A549 (cell line): ENCODE results near the gene FAM180A. TPM values are rescaled to one million over a fixed set of nuclear protein-coding genes. Genes with fewer than 3 reads are reported as not detected.
A peak's percentile ranks its signal among the peaks of the same experiment; 100 is the strongest.

Experiments
- ATAC-seq, 2 experiments: fragments of 200-7000 bp in 1 of 2; fragments of >200 bp in 1 of 2; cut with Nextera tagmentation in 1 of 2; cut with Tn5 transposase in 1 of 2; 3 replicates each; pipeline versions ENCODE4 v1.8.0 to v1.9.1; 2018 to 2020; ENCODE audit warnings: mild to moderate bottlenecking in 1 of 2, moderate library complexity in 1 of 2
- CTCF ChIA-PET: fragments of 300-600 bp; sonication (Branson Sonifier 250); formaldehyde crosslinking; extraction: SDS; loops from one replicate; lab custom pipeline; 2021; ENCODE audit warnings: antibody characterized with exemption, inconsistent platforms; lab: Yijun Ruan, JAX
- POLR2A ChIA-PET: fragments of 350-600 bp; formaldehyde crosslinking; extraction: SDS; loops from one replicate; lab custom pipeline; 2021; ENCODE audit warnings: antibody characterized with exemption, inconsistent platforms; lab: Yijun Ruan, JAX
- DNase-seq, 2 experiments: peaks; one replicate each; pipeline versions ENCODE4 v3.0.0 to v3.0.0-alpha.2; 2011 to 2016; ENCODE audit warnings: low read depth in 1 of 2, low spot score in 1 of 2
- FAIRE-seq: peaks from 2 replicates; lab custom pipeline; 2011; peaks lifted over from hg19 to GRCh38; lab: Jason Lieb, UNC
- H3K27ac ChIP-seq, 2 experiments: fragments of >200 bp; sonication (Bioruptor Twin); formaldehyde crosslinking; 3 replicates each; pipeline ENCODE4 v1.5.1; 2016 to 2017
- H3K4me1 ChIP-seq: fragments of >200 bp; sonication (Bioruptor Twin); formaldehyde crosslinking; 3 replicates; pipeline ENCODE4 v1.6.1; 2016
- H3K4me2 ChIP-seq: fragments of >200 bp; sonication (Bioruptor Twin); formaldehyde crosslinking; 3 replicates; pipeline ENCODE4 v1.6.1; 2016
- H3K4me3 ChIP-seq: fragments of >200 bp; sonication (Bioruptor Twin); formaldehyde crosslinking; 3 replicates; pipeline ENCODE4 v1.5.1; 2016
- H3K9me3 ChIP-seq: fragments of >200 bp; sonication (Bioruptor Twin); formaldehyde crosslinking; 3 replicates; pipeline ENCODE4 v1.6.1; 2016
- ATOH8 ChIP-seq: fragments of 250-450 bp; sonication (Bioruptor Pico); IDR thresholded peaks from 2 replicates; pipeline ENCODE4 v1.5.0; 2020; ENCODE audit warnings: low read depth, mild to moderate bottlenecking, moderate library complexity
- BHLHE40 ChIP-seq: IDR thresholded peaks from 2 replicates; pipeline ENCODE4 v1.6.1; 2012; ENCODE audit warnings: low read depth, low read length, inconsistent platforms
- CHD2 ChIP-seq: fragments of 150-350 bp; IDR thresholded peaks from 2 replicates; pipeline ENCODE4 v1.6.1; 2014; ENCODE audit warnings: low read length; ENCODE audit not compliant: partially characterized antibody
- CTCF ChIP-seq: fragments of >200 bp; sonication (Bioruptor Twin); formaldehyde crosslinking; IDR thresholded peaks from 3 replicates; pipeline ENCODE4 v1.5.1; 2016
- EHMT2 ChIP-seq: fragments of 200-600 bp; sonication (generic); IDR thresholded peaks from 2 replicates; pipeline ENCODE4 v1.6.1; 2016; ENCODE audit warnings: antibody characterized with exemption, low read depth, mild to moderate bottlenecking, moderate library complexity
- HOXA7 ChIP-seq: fragments of 250-450 bp; sonication (Bioruptor Pico); IDR thresholded peaks from 2 replicates; pipeline ENCODE4 v1.5.0; 2020; ENCODE audit warnings: mild to moderate bottlenecking, moderate library complexity
- JUN ChIP-seq, 2 experiments: fragments of >200 bp; sonication (Bioruptor Twin); formaldehyde crosslinking; IDR thresholded peaks; 2 replicates in 1 of 2; 3 replicates in 1 of 2; pipeline ENCODE4 v1.6.1; 2016 to 2017
- JUNB ChIP-seq: fragments of >200 bp; sonication (Bioruptor Twin); formaldehyde crosslinking; IDR thresholded peaks from 2 replicates; pipeline ENCODE4 v1.6.1; 2016
- KDM5A ChIP-seq: fragments of 200-600 bp; sonication (generic); IDR thresholded peaks from 2 replicates; pipeline ENCODE4 v1.6.1; 2016; ENCODE audit warnings: antibody characterized with exemption, mild to moderate bottlenecking
- MAZ ChIP-seq: fragments of 150-350 bp; IDR thresholded peaks from 2 replicates; pipeline ENCODE4 v1.6.1; 2014; ENCODE audit warnings: antibody characterized with exemption, low read depth, low read length, borderline replicate concordance
- MYC ChIP-seq: IDR thresholded peaks from 2 replicates; pipeline ENCODE4 v1.6.1; 2012; ENCODE audit warnings: mild to moderate bottlenecking, inconsistent platforms, low read length, improper control_type of control experiment, borderline replicate concordance
- NR3C1 ChIP-seq: fragments of >200 bp; sonication (Bioruptor Twin); formaldehyde crosslinking; IDR thresholded peaks from 3 replicates; pipeline ENCODE4 v1.6.1; 2017
- POLR2A ChIP-seq: IDR thresholded peaks from 2 replicates; pipeline ENCODE4 v1.6.1; 2012; ENCODE audit warnings: mild to moderate bottlenecking, low read length
- RAD21 ChIP-seq, 2 experiments: fragments of >200 bp in 1 of 2; sonication (Bioruptor Twin) in 1 of 2; formaldehyde crosslinking in 1 of 2; IDR thresholded peaks in 1 of 2; conservative IDR thresholded peaks in 1 of 2; 2 replicates in 1 of 2; 3 replicates in 1 of 2; pipeline ENCODE4 v1.6.1; 2012 to 2018; ENCODE audit warnings: inconsistent platforms in 1 of 2
- REST ChIP-seq: fragments of 200-600 bp; sonication (generic); IDR thresholded peaks from 2 replicates; pipeline ENCODE4 v1.6.1; 2016; ENCODE audit warnings: antibody characterized with exemption, mild to moderate bottlenecking, moderate library complexity
- RNF2 ChIP-seq: fragments of 200-600 bp; sonication (generic); IDR thresholded peaks from 2 replicates; pipeline ENCODE4 v1.6.1; 2016; ENCODE audit warnings: low read depth, mild to moderate bottlenecking, antibody characterized with exemption, moderate library complexity, borderline replicate concordance
- WGBS: methylation state at CpG from one replicate; pipeline ENCODE4 v1.1.6; 2017; ENCODE audit errors: missing lambda C conversion rate; 5-methylcytosine and 5-hydroxymethylcytosine counted together
- polyA plus RNA-seq, 4 experiments: library from polyadenylated mRNA; depleted of rRNA in 3 of 4; stranded (reverse); fragments of >200 nt; fragmentation: RNase III in 1 of 4; extraction: RNeasy Plus Mini Kit Qiagen cat#74134 plus additional on column Dnase treatment in 1 of 4; gene quantifications; 2 replicates in 3 of 4; 3 replicates in 1 of 4; pipeline ENCODE4 v1.2.3, GENCODE V29; 2011 to 2017

The FAM180A gene
- polyA plus RNA-seq, 2 of the 4 experiments (the other 2 are of a cell fraction) = not detected

- DNase-seq (no peak), FAIRE-seq (no peak), ATAC-seq (peak; percentile 47 to 50; a peak in 4 of 6 replicates)
- no peaks in the 10 kb centered on the region for H3K4me1 ChIP-seq
- no peak for TF ChIP-seq CHD2
- TF ChIP-seq JUNB = no peak
- no peak for TF ChIP-seq RNF2
- H3K4me3 ChIP-seq = no peak overlapping the region
- CTCF ChIA-PET = interaction anchor here (1.6 kb wide), 1 partner anchor 10 kb away, joined by 4 read pairs; no protein-coding TSS in a partner anchor
- POLR2A ChIA-PET = no interaction called here
- 44% methylated on average over 10 of the region's 10 CpGs for WGBS
- no peak overlapping the region for H3K27ac ChIP-seq
- peaks cover 5% of the 10 kb centered on the region; the same call in 1 of the 3 replicates for H3K9me3 ChIP-seq
- H3K4me2 ChIP-seq = no peak overlapping the region
Measured at GRCh38 chr7:135761751-135762488, 13.3 kb upstream of the FAM180A start.

GRCh38 chr7:135759532-135759931 is 10.9 kb upstream of the FAM180A start:
- ATAC-seq = no peak
- TF ChIP-seq JUNB (no peak), ATOH8 (CRISPR knock-in tag) (no peak), JUN (IDR thresholded peaks at IDR 0.05) (no peak), RAD21 (conservative IDR thresholded peaks at IDR 0.05 in 1 of 2, IDR thresholded peaks at IDR 0.05 in 1 of 2) (no peak)
- FAIRE-seq = no peak
- Histone ChIP-seq H3K4me1 (no peaks in the 10 kb centered on the region), H3K9me3 (peaks cover 5% of the 10 kb centered on the region; the same call in 1 of the 3 replicates), H3K27ac (no peak overlapping the region), H3K4me3 (no peak overlapping the region), H3K4me2 (no peak overlapping the region)
- DNase-seq = no peak
- CTCF ChIA-PET = no interaction called here
- WGBS = 53% methylated on average over 4 of the region's 4 CpGs
- POLR2A ChIA-PET = no interaction called here

- 34% methylated on average over 5 of the region's 5 CpGs for WGBS
- FAIRE-seq (no peak), DNase-seq (no peak)
- Histone ChIP-seq H3K9me3 (peaks cover 5% of the 10 kb centered on the region; the same call in 1 of the 3 replicates), H3K4me1 (no peaks in the 10 kb centered on the region), H3K4me2 (no peak overlapping the region)
- TF ChIP-seq MYC (no peak), MAZ (no peak), EHMT2 (no peak), BHLHE40 (no peak), REST (no peak), HOXA7 (CRISPR knock-in tag) (no peak), JUNB (no peak), NR3C1 (no peak), KDM5A (no peak), RNF2 (no peak), CTCF (no peak), POLR2A (no peak)
- TF ChIP-seq, all 56 proteins: peak for 0
- Histone ChIP-seq H3K4me3 (no peak overlapping the region), H3K27ac (no peak overlapping the region)
- CTCF ChIA-PET = interaction anchor here (0.9 kb wide), 1 partner anchor 11 kb away, joined by 3 read pairs; no protein-coding TSS in a partner anchor
- ATAC-seq = no peak
- POLR2A ChIA-PET = no interaction called here
Measured at GRCh38 chr7:135758531-135758932, 9.9 kb upstream of the FAM180A start.
